ENCODE measurements around the gene ERICH4. TPM values are rescaled to one million over a fixed set of nuclear protein-coding genes. Genes with fewer than 3 reads are reported as not detected.
"Not testable (repeated sequence)": the region's sequence is repeated elsewhere in the genome, so short reads cannot be mapped to it uniquely, and the experiment has no call there.

ERICH4 gene
- total RNA-seq, 1 donor from 2014 or later, result not detected

- Mint-ChIP-seq H3K4me1 (ENCODE audit: low read depth) (peaks cover 10% of the 10 kb centered on the region), H3K27me3 (ENCODE audit: low read depth) (no peaks in the 10 kb centered on the region), H3K36me3 (ENCODE audit: low read depth) (peaks cover 3% of the 10 kb centered on the region), H3K9me3 (ENCODE audit: low read depth) (no peaks in the 10 kb centered on the region), H3K27ac (ENCODE audit: unreplicated experiment) (peak overlapping the region; percentile 32), H3K4me3 (ENCODE audit: unreplicated experiment) (no peak overlapping the region)
- TF ChIP-seq CTCF (IDR thresholded peaks at IDR 0.05), result peak; percentile 66
- DNase-seq (ENCODE audit: low spot score), result no peak
Measured at GRCh38 chr19:41431426-41432386, 11.2 kb upstream of the ERICH4 start.

- Mint-ChIP-seq H3K4me1 (ENCODE audit: low read depth) (no peaks in the 10 kb centered on the region), H3K27ac (ENCODE audit: unreplicated experiment) (no peak overlapping the region), H3K9me3 (ENCODE audit: low read depth) (no peaks in the 10 kb centered on the region), H3K27me3 (ENCODE audit: low read depth) (no peaks in the 10 kb centered on the region), H3K4me3 (ENCODE audit: unreplicated experiment) (no peak overlapping the region), H3K36me3 (ENCODE audit: low read depth) (peaks cover 5% of the 10 kb centered on the region)
- TF ChIP-seq CTCF (IDR thresholded peaks at IDR 0.05), result no peak
- DNase-seq (ENCODE audit: low spot score), result no peak
Measured at GRCh38 chr19:41433171-41433570, 9.8 kb upstream of the ERICH4 start.

GRCh38 chr19:41434450-41434849 is 8.5 kb upstream of the ERICH4 start:
- Mint-ChIP-seq H3K27me3 (ENCODE audit: low read depth) (no peaks in the 10 kb centered on the region), H3K4me3 (ENCODE audit: unreplicated experiment) (no peak overlapping the region)

GRCh38 chr19:41435376-41435775 is 7.6 kb upstream of the ERICH4 start:
- H3K36me3 Mint-ChIP-seq (ENCODE audit: low read depth); H3K9me3 Mint-ChIP-seq (ENCODE audit: low read depth); H3K27ac Mint-ChIP-seq (ENCODE audit: unreplicated experiment); H3K4me1 Mint-ChIP-seq (ENCODE audit: low read depth); H3K4me3 Mint-ChIP-seq (ENCODE audit: unreplicated experiment); H3K27me3 Mint-ChIP-seq (ENCODE audit: low read depth): not testable (repeated sequence)
- DNase-seq (ENCODE audit: low spot score), result peak; percentile 43

More at GRCh38 chr19:41434450-41434849, 8.5 kb upstream of the ERICH4 start:
- TF ChIP-seq CTCF (IDR thresholded peaks at IDR 0.05), result no peak
- H3K36me3 Mint-ChIP-seq (ENCODE audit: low read depth), result peaks cover 5% of the 10 kb centered on the region
- H3K9me3 Mint-ChIP-seq (ENCODE audit: low read depth), result no peaks in the 10 kb centered on the region
- peak; percentile 35 for DNase-seq (ENCODE audit: low spot score)
- H3K4me1 Mint-ChIP-seq (ENCODE audit: low read depth), result no peaks in the 10 kb centered on the region
- H3K27ac Mint-ChIP-seq (ENCODE audit: unreplicated experiment), result no peak overlapping the region

GRCh38 chr19:41435936-41436673 is 6.9 kb upstream of the ERICH4 start:
- no peaks in the 10 kb centered on the region for H3K9me3 Mint-ChIP-seq (ENCODE audit: low read depth)
- peaks cover 3% of the 10 kb centered on the region for H3K4me1 Mint-ChIP-seq (ENCODE audit: low read depth)
- DNase-seq (ENCODE audit: low spot score), result peak; percentile 47
- H3K27me3 Mint-ChIP-seq (ENCODE audit: low read depth), result no peaks in the 10 kb centered on the region
- no peak overlapping the region for H3K4me3 Mint-ChIP-seq (ENCODE audit: unreplicated experiment)
- H3K36me3 Mint-ChIP-seq (ENCODE audit: low read depth), result peaks cover 5% of the 10 kb centered on the region
- no peak overlapping the region for H3K27ac Mint-ChIP-seq (ENCODE audit: unreplicated experiment)
- TF ChIP-seq CTCF (IDR thresholded peaks at IDR 0.05), result no peak

Data from chondrocyte (in vitro differentiated cells).